Activated T-cell treated with anti-CD3 and anti-CD28 coated beads, Interleukin-2, amount 50 U/mL, for 4 hours (primary cell): ENCODE data around the gene MDGA2. TPM values are rescaled to one million over a fixed set of nuclear protein-coding genes. Genes with fewer than 3 reads are reported as not detected.
"Not testable (repeated sequence)": the region's sequence is repeated elsewhere in the genome, so short reads cannot be mapped to it uniquely, and the experiment has no call there.

ENCODE experiments used
- ATAC-seq, 2 donors: fragments of 200-7000 bp; cut with Tn5 transposase; one replicate each; pipeline ENCODE4 v1.10.0; 2021
- DNase-seq: peaks from one replicate; pipeline ENCODE4 v3.0.0-alpha.2; 2020
- H3K27me3 Mint-ChIP-seq: one replicate; pipeline ENCODE4 v1.8.0; 2021; ENCODE audit warnings: low read depth, mixed read lengths
- H3K36me3 Mint-ChIP-seq: one replicate; pipeline ENCODE4 v1.8.0; 2022; ENCODE audit warnings: mixed read lengths; ENCODE audit not compliant: insufficient read depth
- H3K4me1 Mint-ChIP-seq: one replicate; pipeline ENCODE4 v1.8.0; 2021; ENCODE audit warnings: low read depth, mixed read lengths
- H3K4me3 Mint-ChIP-seq: one replicate; pipeline ENCODE4 v1.8.0; 2021; ENCODE audit warnings: mild to moderate bottlenecking, moderate library complexity, mixed read lengths
- H3K9me3 Mint-ChIP-seq: one replicate; pipeline ENCODE4 v1.8.0; 2021; ENCODE audit warnings: mixed read lengths
- total RNA-seq, 3 donors: library from RNA; stranded (reverse); gene quantifications; one replicate each; pipeline ENCODE4 v1.2.1, GENCODE V29; 2021

Gene MDGA2
- total RNA-seq, 3 donors from 2014 or later = not detected

DNA sequence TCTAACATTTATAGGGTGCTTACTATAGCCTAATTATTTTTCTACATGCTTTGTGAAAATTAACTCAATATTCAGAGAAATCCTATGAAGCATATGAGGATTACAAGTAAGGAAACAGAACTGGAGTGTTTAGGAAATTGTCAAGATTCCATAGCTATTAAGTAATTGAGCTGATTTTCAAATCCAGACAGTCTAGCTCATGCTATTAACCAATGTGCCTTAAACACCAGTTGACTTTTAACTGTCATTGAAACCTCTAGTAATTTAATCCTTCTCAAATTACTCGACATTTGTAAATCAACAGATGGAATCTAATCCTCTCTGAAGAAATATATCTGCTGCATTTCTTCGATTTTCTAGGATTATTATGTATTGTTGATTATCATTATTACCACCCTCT is 488.9 kb downstream of the MDGA2 start:
- peaks cover 8% of the 10 kb centered on the region for H3K9me3 Mint-ChIP-seq
- no peak for ATAC-seq
- no peaks in the 10 kb centered on the region for H3K27me3 Mint-ChIP-seq
- H3K4me1 Mint-ChIP-seq = no peaks in the 10 kb centered on the region
- H3K4me3 Mint-ChIP-seq = no peak overlapping the region
- no peak for DNase-seq
- no peaks in the 10 kb centered on the region for H3K36me3 Mint-ChIP-seq

DNA sequence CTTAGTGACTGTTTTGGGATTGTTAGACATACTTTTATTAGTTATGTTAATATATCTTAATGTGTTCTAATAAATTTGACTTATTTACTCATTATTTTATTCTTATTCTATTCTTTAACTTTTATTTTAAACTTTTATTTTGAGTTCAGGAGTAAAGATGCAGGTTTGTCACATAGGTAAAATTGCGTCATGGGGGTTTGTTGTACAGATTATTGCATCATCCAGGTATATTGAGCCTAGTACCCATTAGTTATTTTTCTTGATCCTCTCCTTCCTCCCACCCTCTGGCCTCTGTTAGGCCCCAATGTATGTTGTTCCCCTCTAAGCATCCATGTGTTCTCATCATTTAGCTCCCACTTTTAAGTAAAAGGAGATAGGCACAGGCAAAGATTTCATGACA is 495.5 kb downstream of the MDGA2 start:
- H3K27me3 Mint-ChIP-seq = no peaks in the 10 kb centered on the region
- no peaks in the 10 kb centered on the region for H3K36me3 Mint-ChIP-seq
- H3K4me3 Mint-ChIP-seq = no peak overlapping the region
- DNase-seq (no peak), ATAC-seq (no peak)
- no peaks in the 10 kb centered on the region for H3K4me1 Mint-ChIP-seq
- H3K9me3 Mint-ChIP-seq = peaks cover 7% of the 10 kb centered on the region

DNA sequence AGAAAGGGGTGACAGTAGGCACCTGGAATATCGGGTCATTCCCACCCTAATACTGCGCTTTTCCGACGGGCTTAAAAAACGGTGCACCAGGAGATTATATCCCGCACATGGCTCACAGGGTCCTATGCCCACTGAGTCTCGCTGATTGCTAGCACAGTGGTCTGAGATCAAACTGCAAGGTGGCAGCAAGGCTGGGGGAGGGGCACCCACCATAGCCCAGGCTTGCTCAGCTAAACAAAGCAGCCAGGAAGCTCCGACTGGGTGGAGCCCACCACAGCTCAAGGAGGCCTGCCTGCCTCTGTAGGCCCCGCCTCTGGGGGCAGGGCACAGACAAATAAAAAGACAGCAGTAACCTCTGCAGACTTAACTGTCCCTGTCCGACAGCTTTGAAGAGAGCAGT is 503.5 kb downstream of the MDGA2 start:
- not testable (repeated sequence) for ATAC-seq, H3K36me3 Mint-ChIP-seq, H3K4me3 Mint-ChIP-seq, H3K27me3 Mint-ChIP-seq, H3K9me3 Mint-ChIP-seq, H3K4me1 Mint-ChIP-seq, DNase-seq

DNA sequence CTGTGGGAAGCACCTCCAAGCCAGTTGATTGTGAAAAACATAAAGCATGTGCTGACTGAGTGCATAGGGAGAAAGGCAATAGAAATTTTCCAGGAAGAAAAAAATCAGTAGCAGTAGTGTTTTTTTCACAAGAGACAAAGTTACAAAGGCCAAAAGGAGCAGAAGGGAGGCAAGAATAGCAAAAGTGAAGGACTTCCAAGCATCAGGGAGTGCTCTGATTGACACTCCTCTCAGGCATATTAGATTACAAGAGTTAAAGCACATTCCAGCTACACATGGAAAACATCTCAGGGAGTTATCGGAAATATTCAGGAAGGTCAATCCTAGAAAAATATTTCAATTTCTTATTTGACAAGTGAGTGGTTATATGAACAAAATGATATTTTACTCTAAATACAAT is 508.0 kb downstream of the MDGA2 start:
- no peak for ATAC-seq
- Mint-ChIP-seq H3K36me3 (no peaks in the 10 kb centered on the region), H3K9me3 (peaks cover 4% of the 10 kb centered on the region), H3K27me3 (no peaks in the 10 kb centered on the region), H3K4me3 (no peak overlapping the region), H3K4me1 (no peaks in the 10 kb centered on the region)
- no peak for DNase-seq

DNA sequence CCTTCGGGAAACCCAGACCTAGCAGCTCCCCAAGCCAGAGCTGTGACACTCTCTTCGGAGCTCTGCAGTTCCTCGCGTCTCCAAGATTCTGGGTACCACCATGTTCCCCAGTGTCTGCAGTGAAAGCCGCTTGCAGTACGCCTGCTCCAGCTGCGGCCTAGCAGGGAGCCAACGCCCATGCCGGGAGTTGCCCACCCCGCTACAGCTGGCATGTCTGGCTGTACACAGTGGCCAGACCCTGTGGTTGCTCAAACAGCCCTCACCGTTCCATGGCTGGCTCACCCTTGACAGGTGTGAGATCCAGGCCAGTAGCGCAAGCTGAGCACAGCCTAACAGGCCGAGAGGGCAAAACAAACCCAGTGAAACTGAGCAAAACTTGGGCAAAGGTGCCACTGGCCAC is 520.0 kb downstream of the MDGA2 start:
- no peaks in the 10 kb centered on the region for H3K4me1 Mint-ChIP-seq
- no peaks in the 10 kb centered on the region for H3K36me3 Mint-ChIP-seq
- peaks cover 16% of the 10 kb centered on the region for H3K9me3 Mint-ChIP-seq
- no peaks in the 10 kb centered on the region for H3K27me3 Mint-ChIP-seq
- ATAC-seq (no peak), DNase-seq (no peak)
- no peak overlapping the region for H3K4me3 Mint-ChIP-seq

DNA sequence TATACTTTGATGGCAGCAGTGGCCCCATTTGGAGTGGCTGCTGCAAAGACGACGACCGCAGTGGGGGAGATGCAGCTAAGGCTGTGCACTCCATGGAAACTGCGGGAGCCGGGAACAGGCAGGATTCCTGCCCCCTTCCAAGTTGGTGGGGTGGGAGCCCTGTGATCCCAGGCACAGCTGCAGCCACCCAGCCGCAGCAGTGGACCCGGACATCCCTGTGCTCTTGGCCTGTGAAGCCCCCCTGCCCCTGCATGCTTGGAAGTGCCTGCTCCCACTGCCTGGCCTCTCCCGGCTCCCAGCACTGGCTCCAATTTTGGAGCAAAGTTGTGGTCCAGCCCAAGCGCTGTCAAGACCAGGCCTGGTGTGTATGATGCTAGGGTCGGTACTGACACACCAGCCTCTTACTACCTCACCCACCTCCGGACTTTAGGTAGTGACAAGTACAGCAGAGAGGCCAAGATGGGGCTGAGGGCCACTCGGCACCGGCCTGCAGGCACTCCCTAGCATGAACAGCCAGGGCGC is 521.1 kb downstream of the MDGA2 start:
- Mint-ChIP-seq H3K4me1 (no peaks in the 10 kb centered on the region), H3K27me3 (no peaks in the 10 kb centered on the region), H3K36me3 (no peaks in the 10 kb centered on the region), H3K4me3 (no peak overlapping the region), H3K9me3 (peaks cover 13% of the 10 kb centered on the region)
- no peak for DNase-seq
- ATAC-seq = no peak

DNA sequence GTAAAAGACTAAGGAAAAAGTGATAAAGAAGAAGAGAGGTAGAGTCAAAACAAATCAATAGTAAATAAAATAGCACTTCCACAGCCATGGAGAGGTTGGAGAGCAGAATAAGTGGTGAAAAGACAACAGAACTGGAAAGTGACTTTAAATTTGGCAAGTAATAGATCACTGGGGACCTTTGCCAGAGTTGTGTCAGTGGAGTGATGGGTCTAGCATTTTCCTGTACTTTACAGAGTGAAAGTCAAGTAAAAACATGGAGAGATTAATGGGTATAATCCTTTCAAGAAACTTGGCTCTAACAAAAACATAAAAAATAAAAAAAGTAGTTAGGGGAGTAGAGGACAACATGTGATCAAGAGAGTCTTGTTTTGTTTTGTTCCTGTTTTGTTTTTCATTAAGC is 521.7 kb downstream of the MDGA2 start:
- Mint-ChIP-seq H3K4me1 (no peaks in the 10 kb centered on the region), H3K9me3 (peaks cover 10% of the 10 kb centered on the region), H3K27me3 (no peaks in the 10 kb centered on the region), H3K4me3 (no peak overlapping the region), H3K36me3 (no peaks in the 10 kb centered on the region)
- no peak for ATAC-seq
- DNase-seq = no peak

DNA sequence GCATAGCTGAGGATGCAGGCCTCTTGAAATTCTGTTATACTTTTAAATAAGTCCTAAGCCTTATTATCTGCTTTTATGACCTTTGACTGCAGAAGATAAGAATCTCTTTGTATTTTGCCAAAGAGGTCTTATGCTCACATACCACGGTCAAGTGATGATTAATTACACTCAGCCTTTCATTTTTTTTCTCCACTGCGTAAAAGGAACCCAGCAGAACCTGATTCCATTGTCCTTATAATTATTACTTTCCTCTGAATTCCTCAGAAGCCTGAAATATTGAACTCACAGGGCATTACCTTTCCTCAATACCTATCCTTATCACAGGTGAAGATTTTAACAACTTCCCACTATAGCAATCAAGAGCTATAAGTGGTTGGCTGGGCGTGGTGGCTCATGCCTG is 525.1 kb downstream of the MDGA2 start:
- ATAC-seq (no peak), DNase-seq (no peak)
- Mint-ChIP-seq H3K27me3 (no peaks in the 10 kb centered on the region), H3K9me3 (peaks cover 9% of the 10 kb centered on the region), H3K4me1 (no peaks in the 10 kb centered on the region), H3K4me3 (no peak overlapping the region), H3K36me3 (no peaks in the 10 kb centered on the region)

DNA sequence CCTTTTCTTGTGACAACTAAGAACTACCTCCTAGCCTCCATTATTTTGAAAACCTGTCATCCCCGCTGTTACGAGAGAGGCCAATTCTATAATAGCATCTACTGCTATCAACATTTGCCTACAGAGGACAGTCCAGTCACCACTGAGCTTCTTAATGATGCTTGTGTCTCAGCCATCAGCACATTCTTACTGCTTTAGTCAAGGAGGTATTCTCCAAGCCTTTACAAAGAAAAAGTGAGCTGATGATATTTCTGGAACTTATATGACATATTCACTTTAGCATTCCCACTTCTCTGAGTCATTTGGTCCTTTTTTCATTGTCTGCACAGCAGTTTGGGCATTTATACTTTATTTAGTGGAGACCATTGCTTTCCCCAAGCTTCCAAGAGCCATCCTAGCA is 526.1 kb downstream of the MDGA2 start:
- Mint-ChIP-seq H3K36me3 (no peaks in the 10 kb centered on the region), H3K9me3 (peaks cover 9% of the 10 kb centered on the region), H3K4me1 (no peaks in the 10 kb centered on the region), H3K4me3 (no peak overlapping the region), H3K27me3 (no peaks in the 10 kb centered on the region)
- DNase-seq (no peak), ATAC-seq (no peak)

DNA sequence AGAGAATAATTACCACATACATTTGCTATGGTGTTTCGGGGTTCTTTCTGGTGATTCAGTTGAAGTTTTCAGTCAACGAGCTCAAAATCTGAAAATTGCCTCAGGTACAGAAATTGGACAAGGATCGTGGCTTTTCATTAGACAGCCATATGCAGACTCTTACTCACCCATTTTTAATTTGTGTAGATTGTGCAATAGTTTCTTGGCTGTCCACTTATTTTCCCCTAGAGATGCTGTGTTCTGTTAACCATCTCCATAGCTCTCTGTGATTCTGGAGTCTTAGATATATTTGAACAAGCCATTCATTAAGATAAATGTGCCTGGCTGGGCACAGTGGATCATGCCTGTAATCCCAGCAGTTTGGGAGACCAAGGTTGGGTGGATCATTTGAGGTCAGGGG is 526.7 kb downstream of the MDGA2 start:
- H3K4me3 Mint-ChIP-seq = no peak overlapping the region
- no peaks in the 10 kb centered on the region for H3K27me3 Mint-ChIP-seq
- no peak for DNase-seq
- ATAC-seq = no peak
- no peaks in the 10 kb centered on the region for H3K36me3 Mint-ChIP-seq
- no peaks in the 10 kb centered on the region for H3K4me1 Mint-ChIP-seq
- H3K9me3 Mint-ChIP-seq = peaks cover 6% of the 10 kb centered on the region

DNA sequence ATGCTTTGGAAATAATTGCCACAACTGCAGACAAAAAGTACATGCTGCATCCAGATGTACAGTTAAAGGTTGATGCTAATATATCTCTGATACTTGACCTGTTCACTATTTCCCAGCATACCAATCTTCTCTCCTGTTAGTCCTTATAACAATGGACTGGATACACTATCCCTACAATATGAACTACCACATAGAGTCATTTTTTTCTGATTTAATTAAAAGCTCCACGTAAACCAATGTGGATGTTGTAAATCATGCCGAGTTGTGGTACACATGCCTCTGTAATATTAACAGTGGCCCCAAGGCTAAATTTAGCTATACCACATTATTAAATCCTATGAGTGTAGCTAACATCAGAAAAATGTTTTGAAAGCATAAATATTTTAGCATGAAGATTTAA is 554.8 kb downstream of the MDGA2 start:
- DNase-seq (no peak), ATAC-seq (no peak)
- Mint-ChIP-seq H3K4me3 (no peak overlapping the region), H3K36me3 (no peaks in the 10 kb centered on the region), H3K4me1 (no peaks in the 10 kb centered on the region), H3K27me3 (no peaks in the 10 kb centered on the region), H3K9me3 (no peaks in the 10 kb centered on the region)

DNA sequence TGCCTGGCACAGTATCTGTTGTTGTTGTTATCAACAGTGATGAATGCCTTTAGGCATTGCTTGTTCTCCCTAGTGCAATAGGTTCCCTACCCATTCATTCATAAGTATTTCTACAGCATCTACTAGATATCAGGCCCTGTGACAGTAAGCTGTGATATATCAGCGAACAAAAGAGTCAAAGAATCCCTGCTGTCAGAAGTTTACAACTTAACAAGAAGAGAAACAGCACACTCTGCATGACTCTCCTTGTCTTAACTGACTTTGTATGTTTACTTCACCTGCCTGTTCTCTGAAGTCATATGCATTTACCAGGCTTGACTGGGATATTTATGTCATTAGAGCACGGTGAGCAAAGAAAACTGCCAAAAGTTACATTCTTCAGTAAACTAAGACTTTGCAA is 571.6 kb downstream of the MDGA2 start:
- no peak for DNase-seq
- H3K4me3 Mint-ChIP-seq = no peak overlapping the region
- H3K9me3 Mint-ChIP-seq = peaks cover 6% of the 10 kb centered on the region
- no peak for ATAC-seq
- H3K4me1 Mint-ChIP-seq = no peaks in the 10 kb centered on the region
- no peaks in the 10 kb centered on the region for H3K36me3 Mint-ChIP-seq
- H3K27me3 Mint-ChIP-seq = no peaks in the 10 kb centered on the region

DNA sequence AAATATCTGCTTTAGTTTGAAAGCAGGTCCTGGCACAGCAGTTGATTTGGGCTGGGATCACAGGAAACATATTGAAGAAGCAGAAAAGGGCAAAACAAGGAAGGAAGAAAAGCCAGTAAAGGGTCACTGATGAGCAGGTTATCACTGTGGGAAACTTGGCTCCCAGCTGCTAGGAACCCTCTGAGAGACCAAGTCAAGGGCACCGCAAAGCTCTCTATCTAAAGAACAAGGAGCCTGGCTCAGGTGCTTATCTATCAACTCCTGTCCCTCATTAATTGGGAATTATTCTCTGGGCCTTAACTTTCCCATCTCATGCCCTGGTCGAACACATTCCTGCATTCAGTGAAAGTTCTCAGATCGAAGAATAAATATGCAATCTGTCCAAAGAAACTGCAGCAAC is 572.9 kb downstream of the MDGA2 start:
- ATAC-seq (no peak), DNase-seq (no peak)
- no peaks in the 10 kb centered on the region for H3K36me3 Mint-ChIP-seq
- no peaks in the 10 kb centered on the region for H3K4me1 Mint-ChIP-seq
- H3K4me3 Mint-ChIP-seq = no peak overlapping the region
- peaks cover 3% of the 10 kb centered on the region for H3K9me3 Mint-ChIP-seq
- no peaks in the 10 kb centered on the region for H3K27me3 Mint-ChIP-seq

DNA sequence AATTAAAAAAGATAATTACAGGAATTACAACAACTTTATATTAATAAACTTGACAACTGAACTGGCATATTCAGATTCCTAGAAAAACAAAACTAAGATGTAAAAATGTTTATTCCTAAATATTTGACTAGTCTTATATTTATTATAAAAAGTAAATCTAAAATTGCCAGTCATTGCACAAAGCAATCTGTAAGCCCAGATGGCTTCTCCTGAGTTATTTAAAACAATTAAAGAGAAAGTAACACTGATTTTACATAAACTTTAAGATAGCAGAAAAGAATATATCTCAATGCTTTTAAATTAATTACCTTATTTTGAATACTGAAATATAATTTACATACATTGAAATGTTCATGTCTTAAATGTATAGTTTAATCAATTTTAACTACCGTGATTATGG is 589.7 kb downstream of the MDGA2 start:
- no peaks in the 10 kb centered on the region for H3K27me3 Mint-ChIP-seq
- no peaks in the 10 kb centered on the region for H3K9me3 Mint-ChIP-seq
- no peak for ATAC-seq
- no peaks in the 10 kb centered on the region for H3K4me1 Mint-ChIP-seq
- no peak overlapping the region for H3K4me3 Mint-ChIP-seq
- DNase-seq = no peak
- no peaks in the 10 kb centered on the region for H3K36me3 Mint-ChIP-seq

DNA sequence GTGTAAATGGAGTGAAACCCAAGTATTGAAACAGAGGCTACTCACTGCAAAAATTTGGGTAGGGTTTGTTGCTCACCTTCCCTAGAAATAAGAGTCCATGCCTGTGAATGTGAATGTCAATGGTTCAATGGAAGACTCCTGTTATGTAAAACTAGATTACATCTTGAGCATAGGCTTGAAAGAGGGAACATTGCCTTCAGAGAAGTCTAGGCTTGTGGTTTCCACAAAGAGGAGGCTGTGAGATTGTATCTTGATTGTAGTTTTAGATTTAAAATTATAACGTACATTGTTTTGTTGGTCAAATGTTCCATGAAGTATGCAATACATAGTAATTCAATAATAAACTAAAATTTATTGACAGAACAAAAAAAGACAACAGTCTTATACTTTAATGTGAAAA is 610.1 kb downstream of the MDGA2 start:
- Mint-ChIP-seq H3K36me3 (no peaks in the 10 kb centered on the region), H3K27me3 (no peaks in the 10 kb centered on the region), H3K9me3 (peaks cover 9% of the 10 kb centered on the region), H3K4me3 (no peak overlapping the region), H3K4me1 (no peaks in the 10 kb centered on the region)
- ATAC-seq = no peak
- DNase-seq = no peak

DNA sequence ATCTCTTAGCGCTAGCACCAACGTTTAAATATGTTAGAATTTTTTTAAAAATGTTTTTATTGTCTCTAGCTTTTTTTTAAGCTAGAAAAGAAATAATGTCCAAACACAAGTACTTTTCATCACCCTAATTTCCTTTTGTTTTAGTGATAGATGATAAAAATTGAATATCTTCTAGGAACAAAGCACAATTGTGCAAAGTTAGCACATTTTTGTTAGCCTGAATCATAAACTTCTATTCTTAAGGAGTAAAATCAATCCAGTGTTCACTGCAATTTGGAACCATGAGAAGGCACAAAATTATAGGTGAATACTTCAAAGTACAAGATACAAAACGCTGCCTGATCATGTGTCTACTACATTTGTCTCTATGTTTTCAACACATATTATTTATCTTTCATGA is 615.4 kb downstream of the MDGA2 start:
- no peak overlapping the region for H3K4me3 Mint-ChIP-seq
- no peaks in the 10 kb centered on the region for H3K36me3 Mint-ChIP-seq
- no peak for ATAC-seq
- no peak for DNase-seq
- H3K27me3 Mint-ChIP-seq = no peaks in the 10 kb centered on the region
- peaks cover 6% of the 10 kb centered on the region for H3K9me3 Mint-ChIP-seq
- no peaks in the 10 kb centered on the region for H3K4me1 Mint-ChIP-seq
